Gastrocnemius medialis (tissue), 4 donors: ENCODE measurements around the gene ZNF274. TPM values are rescaled to one million over a fixed set of nuclear protein-coding genes. Genes with fewer than 3 reads are reported as not detected.

Experiments used
- ATAC-seq, 2 donors: fragments of 150-250 bp; one replicate each; pipeline ENCODE4 v1.9.1; 2016
- DNase-seq, 2 donors: peaks; one replicate each; pipeline ENCODE4 v3.0.0-alpha.2; 2019
- H3K27ac ChIP-seq, 4 donors: fragments of 200-600 bp; sonication (generic); 1 replicate in 1 of 4; 2 replicates in 3 of 4; pipeline ENCODE4 v1.5.1; 2016 to 2018; ENCODE audit warnings: mild to moderate bottlenecking in 2 of 4, moderate library complexity in 1 of 4
- H3K27me3 ChIP-seq, 3 donors: fragments of 200-600 bp; sonication (generic) in 2 of 3; 1 replicate in 1 of 3; 2 replicates in 2 of 3; pipeline versions ENCODE4 v1.5.1 to v1.6.0; 2016 to 2019; ENCODE audit warnings: mild to moderate bottlenecking in 1 of 3, moderate library complexity in 1 of 3
- H3K36me3 ChIP-seq, 2 donors: fragments of 200-600 bp; sonication (generic) in 1 of 2; one replicate each; pipeline ENCODE4 v1.5.1; 2017 to 2018
- H3K4me1 ChIP-seq, 2 donors: fragments of 200-600 bp; sonication (generic) in 1 of 2; one replicate each; pipeline ENCODE4 v1.5.1; 2016 to 2017; ENCODE audit warnings: mild to moderate bottlenecking in 2 of 2
- H3K4me3 ChIP-seq, 4 donors: fragments of 200-600 bp; sonication (generic) in 3 of 4; 1 replicate in 1 of 4; 2 replicates in 3 of 4; pipeline ENCODE4 v1.5.1; 2016 to 2019; ENCODE audit warnings: mild to moderate bottlenecking in 2 of 4
- H3K9me3 ChIP-seq, 3 donors: fragments of 200-600 bp; sonication (generic) in 2 of 3; 1 replicate in 1 of 3; 2 replicates in 2 of 3; pipeline ENCODE4 v1.5.1; 2016 to 2019
- POLR2A ChIP-seq, 2 donors: fragments of 450-650 bp; IDR thresholded peaks; one replicate each; pipeline ENCODE4 v1.6.1; 2017; ENCODE audit warnings: antibody characterized with exemption in 2 of 2, mild to moderate bottlenecking in 2 of 2, moderate library complexity in 2 of 2
- in situ Hi-C, 4 donors: fragments of 200-750 bp; cut with MboI; loops; one replicate each; pipeline versions ENCODE4 v1.15.0 to v1.8.0; 2017; ENCODE audit warnings: low sequenced_read_pairs in 4 of 4
- intact Hi-C: fragments of 100-400 bp; cut with DNase I; formaldehyde crosslinking; loops from one replicate; pipeline ENCODE4 v1.15.1; 2023; ENCODE audit warnings: low total_unique reads
- total RNA-seq, 4 donors: library from RNA; depleted of rRNA; stranded (reverse); fragments of >200 nt; gene quantifications; one replicate each; pipeline versions ENCODE4 v1.1.0 to v1.2.3, GENCODE V29; 2016
- TF ChIP-seq, protein P1 (sequence below), 5 experiments: fragments of 450-650 bp in 3 of 5; fragments of 200-600 bp in 2 of 5; sonication (generic) in 2 of 5; IDR thresholded peaks in 4 of 5; conservative IDR thresholded peaks in 1 of 5; 1 replicate in 4 of 5; 2 replicates in 1 of 5; pipeline ENCODE4 v1.5.1; 2016 to 2019; ENCODE audit warnings: antibody characterized with exemption in 5 of 5, mild to moderate bottlenecking in 3 of 5, moderate library complexity in 3 of 5

ZNF274 gene
- total RNA-seq, 4 donors from 2014 or later: 9.0 to 20.7 (median 13.4) TPM

DNA sequence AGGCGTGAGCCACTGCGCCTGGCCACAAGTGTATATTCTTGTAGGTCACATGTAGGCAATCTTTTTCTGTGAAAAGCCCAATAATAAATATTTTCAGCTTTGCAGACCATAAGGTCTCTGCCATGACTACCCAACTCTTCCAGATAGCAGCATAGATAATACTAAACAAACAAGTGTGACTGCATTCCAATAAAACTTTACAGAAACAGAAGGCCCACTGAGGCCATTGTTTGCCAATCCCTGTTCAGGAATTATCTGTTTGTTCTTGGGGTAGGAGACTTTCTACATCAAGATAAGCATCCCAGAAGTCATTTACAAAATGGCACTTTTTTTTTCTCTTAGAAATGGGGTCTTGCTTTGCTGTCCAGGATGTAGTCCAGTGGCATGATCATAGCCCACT lies 29.5 kb upstream of the ZNF274 start:
- Histone ChIP-seq H3K27ac (no peak overlapping the region), H3K4me3 (peak overlapping the region in 1 of 4 donors; percentile 93), H3K4me1 (peaks cover 0 to 9% of the 10 kb centered on the region in 2 donors), H3K27me3 (peaks cover 0 to 19% (median 0%) of the 10 kb centered on the region in 3 donors), H3K9me3 (peaks cover 0 to 3% (median 0%) of the 10 kb centered on the region in 3 donors), H3K36me3 (no peaks in the 10 kb centered on the region)
- ATAC-seq: no peak
- intact Hi-C loops: loop anchor here (10.0 kb wide), 1 partner anchor 419 kb away; no protein-coding TSS in a partner anchor
- TF ChIP-seq, protein P1, sequence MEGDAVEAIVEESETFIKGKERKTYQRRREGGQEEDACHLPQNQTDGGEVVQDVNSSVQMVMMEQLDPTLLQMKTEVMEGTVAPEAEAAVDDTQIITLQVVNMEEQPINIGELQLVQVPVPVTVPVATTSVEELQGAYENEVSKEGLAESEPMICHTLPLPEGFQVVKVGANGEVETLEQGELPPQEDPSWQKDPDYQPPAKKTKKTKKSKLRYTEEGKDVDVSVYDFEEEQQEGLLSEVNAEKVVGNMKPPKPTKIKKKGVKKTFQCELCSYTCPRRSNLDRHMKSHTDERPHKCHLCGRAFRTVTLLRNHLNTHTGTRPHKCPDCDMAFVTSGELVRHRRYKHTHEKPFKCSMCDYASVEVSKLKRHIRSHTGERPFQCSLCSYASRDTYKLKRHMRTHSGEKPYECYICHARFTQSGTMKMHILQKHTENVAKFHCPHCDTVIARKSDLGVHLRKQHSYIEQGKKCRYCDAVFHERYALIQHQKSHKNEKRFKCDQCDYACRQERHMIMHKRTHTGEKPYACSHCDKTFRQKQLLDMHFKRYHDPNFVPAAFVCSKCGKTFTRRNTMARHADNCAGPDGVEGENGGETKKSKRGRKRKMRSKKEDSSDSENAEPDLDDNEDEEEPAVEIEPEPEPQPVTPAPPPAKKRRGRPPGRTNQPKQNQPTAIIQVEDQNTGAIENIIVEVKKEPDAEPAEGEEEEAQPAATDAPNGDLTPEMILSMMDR (IDR thresholded peaks at IDR 0.05 in 4 of 5, conservative IDR thresholded peaks at IDR 0.05 in 1 of 5): no peak
- no peak for TF ChIP-seq POLR2A (IDR thresholded peaks at IDR 0.05)
- DNase-seq: no peak
- in situ Hi-C loops: no loop called here

DNA sequence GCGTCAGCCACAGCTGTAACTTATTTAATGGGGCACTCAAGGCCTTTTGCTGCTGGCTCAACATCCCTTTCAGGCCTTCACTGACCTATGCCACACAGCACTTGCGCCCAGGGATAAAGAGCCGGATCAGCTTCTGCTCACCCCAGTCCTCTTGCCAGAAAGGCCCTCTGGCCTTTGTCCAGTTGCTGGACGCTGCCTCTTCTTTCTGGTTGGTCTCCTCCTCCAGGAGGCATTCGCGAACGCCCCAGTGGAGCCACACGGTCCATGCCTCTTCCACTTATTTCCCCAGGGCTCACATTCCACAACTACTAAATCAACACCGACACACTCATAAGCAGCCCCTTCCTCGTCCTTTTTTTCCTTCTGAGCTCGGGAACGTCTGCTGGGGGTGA lies 28.6 kb upstream of the ZNF274 start:
- ATAC-seq: no peak

DNA sequence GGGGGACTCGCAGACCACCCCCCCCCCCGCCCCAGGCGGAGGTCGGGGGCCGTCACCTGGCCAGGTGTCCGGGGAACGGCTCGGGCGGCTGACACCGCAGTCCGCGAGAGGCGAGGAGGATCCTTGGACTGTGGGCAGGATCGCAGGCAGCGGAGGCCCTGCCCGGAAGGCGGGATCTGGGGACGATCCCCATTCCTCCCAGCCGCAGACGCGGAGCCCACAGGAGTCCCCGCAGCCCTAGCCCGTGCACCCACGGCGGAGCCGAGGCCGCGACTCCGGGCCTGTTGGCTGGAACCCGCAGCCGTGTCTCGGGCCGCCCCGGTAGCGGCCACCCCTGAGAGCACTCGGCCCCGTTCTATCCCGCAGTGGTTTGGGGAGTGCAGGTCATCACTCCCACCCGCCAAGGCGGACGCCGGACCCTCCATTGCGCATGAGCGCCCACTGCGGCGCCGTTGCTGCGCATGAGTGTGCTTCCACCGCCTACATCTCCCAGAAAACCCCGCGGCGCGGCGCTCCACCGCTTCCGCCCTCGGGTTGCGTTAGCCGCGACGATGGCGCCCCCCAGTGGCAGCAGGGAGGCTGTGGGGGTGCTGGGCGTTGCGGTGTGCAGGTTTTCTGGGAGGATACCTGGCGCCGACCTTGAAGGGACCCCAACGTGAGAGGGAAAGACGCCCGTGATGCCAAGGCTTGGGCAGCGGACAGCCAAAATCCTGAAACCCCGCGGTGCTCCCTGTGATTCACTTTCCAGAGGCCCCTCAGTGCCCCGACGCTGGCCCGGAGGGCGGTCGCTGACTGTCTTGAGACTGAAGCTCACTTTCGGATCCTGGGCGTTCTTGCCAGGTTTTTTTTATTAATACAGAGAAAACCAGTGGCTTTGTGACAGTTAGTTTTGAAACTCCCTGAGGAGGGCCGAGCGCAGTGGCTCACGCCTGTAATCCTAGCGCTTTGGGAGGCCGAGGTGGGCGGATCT lies 27.9 kb upstream of the ZNF274 start:
- in situ Hi-C loops (no loop called here), intact Hi-C loops (loop anchor here (1.0 to 10.0 kb wide), 3 partner anchors 133 to 420 kb away; partner anchors contain the start of gene ZNF606)
- Histone ChIP-seq H3K4me3 (peak overlapping the region; percentile 78 to 99 (median 86)), H3K27me3 (peaks cover 0 to 9% (median 0%) of the 10 kb centered on the region in 3 donors), H3K27ac (peak overlapping the region; percentile 74 to 86 (median 81)), H3K4me1 (peaks cover 0 to 9% of the 10 kb centered on the region in 2 donors), H3K9me3 (no peaks in the 10 kb centered on the region), H3K36me3 (no peaks in the 10 kb centered on the region)
- TF ChIP-seq, protein P1 (IDR thresholded peaks at IDR 0.05 in 4 of 5, conservative IDR thresholded peaks at IDR 0.05 in 1 of 5): peak; percentile 79 to 95 (median 89)
- peak; percentile 20 to 30 for TF ChIP-seq POLR2A (IDR thresholded peaks at IDR 0.05)
- ATAC-seq: peak; percentile 90 to 91
- peak; percentile 65 to 80 for DNase-seq

More for the DNA sequence above, 28.6 kb upstream of the ZNF274 start:
- Histone ChIP-seq H3K36me3 (no peaks in the 10 kb centered on the region), H3K27ac (peak overlapping the region; percentile 74 to 86 (median 81)), H3K27me3 (peaks cover 0 to 14% (median 0%) of the 10 kb centered on the region in 3 donors), H3K9me3 (peaks cover 0 to 3% (median 0%) of the 10 kb centered on the region in 3 donors), H3K4me1 (peaks cover 0 to 9% of the 10 kb centered on the region in 2 donors), H3K4me3 (peak overlapping the region; percentile 78 to 99 (median 86))
- TF ChIP-seq POLR2A (IDR thresholded peaks at IDR 0.05): no peak
- TF ChIP-seq, protein P1 (IDR thresholded peaks at IDR 0.05 in 4 of 5, conservative IDR thresholded peaks at IDR 0.05 in 1 of 5): no peak
- in situ Hi-C loops: no loop called here
- intact Hi-C loops: loop anchor here (10.0 kb wide), 1 partner anchor 419 kb away; no protein-coding TSS in a partner anchor
- DNase-seq: no peak

DNA sequence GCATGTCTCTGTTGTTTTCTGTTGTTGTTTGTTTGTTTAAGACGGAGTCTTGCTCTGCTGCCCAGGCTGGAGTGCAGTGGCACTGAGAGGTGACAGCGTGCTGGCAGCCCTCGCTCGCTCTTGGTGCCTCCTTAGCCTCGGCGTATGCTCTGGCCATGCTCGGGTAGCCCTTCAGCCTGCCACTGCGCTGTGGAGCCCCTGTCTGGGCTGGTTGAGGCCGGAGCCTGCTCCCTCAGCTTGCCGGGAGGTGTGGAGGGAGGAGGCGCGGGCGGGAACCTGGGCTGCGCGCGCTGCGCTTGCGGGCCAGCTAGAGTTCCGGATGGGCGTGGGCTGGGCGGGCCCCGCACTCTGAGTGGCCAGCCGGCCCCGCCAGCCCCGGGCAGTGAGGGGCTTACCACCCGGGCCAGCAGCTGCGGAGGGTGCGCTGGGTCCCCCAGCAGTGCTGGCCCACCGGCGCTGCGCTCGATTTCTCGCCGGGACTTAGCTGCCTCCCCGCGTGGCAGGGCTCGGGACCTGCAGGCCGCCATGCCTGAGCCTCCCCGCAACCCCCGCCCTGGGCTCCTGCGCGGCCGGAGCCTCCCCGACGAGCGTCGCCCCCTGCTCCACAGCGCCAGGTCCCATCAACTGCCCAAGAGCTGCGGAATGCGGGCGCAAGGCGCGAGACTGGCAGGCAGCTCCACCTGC lies 25.7 kb upstream of the ZNF274 start:
- intact Hi-C loops: loop anchor here (5.0 to 10.0 kb wide), 2 partner anchors 155 to 422 kb away; partner anchors contain the start of gene ZNF606
- Histone ChIP-seq H3K36me3 (no peaks in the 10 kb centered on the region), H3K27me3 (no peaks in the 10 kb centered on the region), H3K9me3 (peaks cover 0 to 4% (median 0%) of the 10 kb centered on the region in 3 donors), H3K4me1 (peaks cover 0 to 9% of the 10 kb centered on the region in 2 donors), H3K4me3 (no peak overlapping the region), H3K27ac (no peak overlapping the region)
- DNase-seq (no peak), ATAC-seq (no peak)
- TF ChIP-seq, protein P1 (IDR thresholded peaks at IDR 0.05 in 4 of 5, conservative IDR thresholded peaks at IDR 0.05 in 1 of 5): no peak
- TF ChIP-seq POLR2A (IDR thresholded peaks at IDR 0.05): no peak
- in situ Hi-C loops: no loop called here
